GM12878 (cell line): ENCODE results near the gene CAMTA1.

Experiments
- BACH1 ChIP-seq: fragments of 450-650 bp; IDR thresholded peaks from 2 replicates; pipeline ENCODE4 v1.6.1; 2017; ENCODE audit warnings: mild to moderate bottlenecking, borderline replicate concordance
- CEBPB ChIP-seq, 2 experiments: fragments of 150-350 bp in 1 of 2; IDR thresholded peaks; 2 replicates each; pipeline ENCODE4 v1.6.1; 2012 to 2014; ENCODE audit warnings: low read depth in 2 of 2, low read length in 2 of 2, borderline replicate concordance in 1 of 2, inconsistent platforms in 1 of 2
- CHD2 ChIP-seq: IDR thresholded peaks from 2 replicates; pipeline ENCODE4 v1.6.1; 2011; ENCODE audit warnings: low read depth, low read length, improper control_type of control experiment, borderline replicate concordance
- EZH2 ChIP-seq: IDR thresholded peaks from 2 replicates; pipeline ENCODE4 v1.6.1; 2012; ENCODE audit warnings: low read depth, mild to moderate bottlenecking, control low read depth, inconsistent platforms, low read length, borderline replicate concordance; ENCODE audit not compliant: control insufficient read depth
- MXI1 ChIP-seq: fragments of 150-350 bp; IDR thresholded peaks from 2 replicates; pipeline ENCODE4 v1.6.1; 2011; ENCODE audit warnings: low read depth, mild to moderate bottlenecking, inconsistent platforms, low read length, improper control_type of control experiment
- NFYB ChIP-seq: IDR thresholded peaks from 2 replicates; pipeline ENCODE4 v1.6.1; 2011; ENCODE audit warnings: low read depth, mild to moderate bottlenecking, low read length, improper control_type of control experiment, moderate library complexity; ENCODE audit not compliant: insufficient read depth
- TF ChIP-seq, protein P1 (sequence below), 3 experiments: IDR thresholded peaks in 2 of 3; conservative IDR thresholded peaks in 1 of 3; 2 replicates each; pipeline ENCODE4 v1.5.1; 2011; ENCODE audit warnings: low read depth in 3 of 3, low read length in 3 of 3, mild to moderate bottlenecking in 3 of 3, control low read depth in 2 of 3, moderate library complexity in 2 of 3, inconsistent platforms in 1 of 3, mixed read lengths in 1 of 3; ENCODE audit not compliant: control insufficient read depth in 2 of 3, insufficient read depth in 1 of 3; ENCODE audit errors: extremely low read depth in 1 of 3
- TF ChIP-seq, protein P2 (sequence below): IDR thresholded peaks from 2 replicates; pipeline ENCODE4 v1.6.1; 2012; ENCODE audit warnings: mild to moderate bottlenecking, low read depth, low read length
- TF ChIP-seq, protein P3 (sequence below): IDR thresholded peaks from 2 replicates; pipeline ENCODE4 v1.6.1; 2012; ENCODE audit warnings: low read length, inconsistent platforms
- TF ChIP-seq, protein P4 (sequence below): IDR thresholded peaks from 2 replicates; pipeline ENCODE4 v1.6.1; 2011; ENCODE audit warnings: low read depth, low read length, improper control_type of control experiment, borderline replicate concordance

DNA sequence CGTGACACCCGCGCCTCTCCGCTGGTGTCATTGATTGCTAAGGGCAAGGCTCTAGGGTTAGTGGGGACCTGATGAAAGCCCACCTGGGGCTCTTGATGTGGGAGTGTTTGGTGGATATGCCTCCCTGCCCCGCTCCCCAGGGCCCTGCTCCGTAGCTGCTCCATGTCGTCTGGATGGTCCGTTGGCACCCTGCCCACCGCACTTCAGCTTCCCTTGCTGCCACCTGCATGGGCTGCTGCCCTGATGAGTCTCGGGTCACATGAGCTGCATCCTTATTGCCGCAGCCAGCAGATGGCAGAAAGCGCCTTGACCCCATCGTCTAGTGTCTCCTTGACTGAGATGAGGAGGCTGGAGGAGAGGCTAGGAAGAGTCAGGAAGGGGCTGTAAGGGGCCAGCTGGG is 439.4 kb downstream of the CAMTA1 start:
- TF ChIP-seq BACH1: no peak
- no peak for TF ChIP-seq EZH2
- no peak for TF ChIP-seq CHD2
- TF ChIP-seq, protein P1, sequence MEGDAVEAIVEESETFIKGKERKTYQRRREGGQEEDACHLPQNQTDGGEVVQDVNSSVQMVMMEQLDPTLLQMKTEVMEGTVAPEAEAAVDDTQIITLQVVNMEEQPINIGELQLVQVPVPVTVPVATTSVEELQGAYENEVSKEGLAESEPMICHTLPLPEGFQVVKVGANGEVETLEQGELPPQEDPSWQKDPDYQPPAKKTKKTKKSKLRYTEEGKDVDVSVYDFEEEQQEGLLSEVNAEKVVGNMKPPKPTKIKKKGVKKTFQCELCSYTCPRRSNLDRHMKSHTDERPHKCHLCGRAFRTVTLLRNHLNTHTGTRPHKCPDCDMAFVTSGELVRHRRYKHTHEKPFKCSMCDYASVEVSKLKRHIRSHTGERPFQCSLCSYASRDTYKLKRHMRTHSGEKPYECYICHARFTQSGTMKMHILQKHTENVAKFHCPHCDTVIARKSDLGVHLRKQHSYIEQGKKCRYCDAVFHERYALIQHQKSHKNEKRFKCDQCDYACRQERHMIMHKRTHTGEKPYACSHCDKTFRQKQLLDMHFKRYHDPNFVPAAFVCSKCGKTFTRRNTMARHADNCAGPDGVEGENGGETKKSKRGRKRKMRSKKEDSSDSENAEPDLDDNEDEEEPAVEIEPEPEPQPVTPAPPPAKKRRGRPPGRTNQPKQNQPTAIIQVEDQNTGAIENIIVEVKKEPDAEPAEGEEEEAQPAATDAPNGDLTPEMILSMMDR (IDR thresholded peaks at IDR 0.05 in 2 of 3, conservative IDR thresholded peaks at IDR 0.05 in 1 of 3; ENCODE audit: control insufficient read depth in 2 of 3, extremely low read depth in 1 of 3, insufficient read depth in 1 of 3, low read depth in 3 of 3, low read length in 3 of 3): no peak
- no peak for TF ChIP-seq NFYB
- TF ChIP-seq, protein P2, sequence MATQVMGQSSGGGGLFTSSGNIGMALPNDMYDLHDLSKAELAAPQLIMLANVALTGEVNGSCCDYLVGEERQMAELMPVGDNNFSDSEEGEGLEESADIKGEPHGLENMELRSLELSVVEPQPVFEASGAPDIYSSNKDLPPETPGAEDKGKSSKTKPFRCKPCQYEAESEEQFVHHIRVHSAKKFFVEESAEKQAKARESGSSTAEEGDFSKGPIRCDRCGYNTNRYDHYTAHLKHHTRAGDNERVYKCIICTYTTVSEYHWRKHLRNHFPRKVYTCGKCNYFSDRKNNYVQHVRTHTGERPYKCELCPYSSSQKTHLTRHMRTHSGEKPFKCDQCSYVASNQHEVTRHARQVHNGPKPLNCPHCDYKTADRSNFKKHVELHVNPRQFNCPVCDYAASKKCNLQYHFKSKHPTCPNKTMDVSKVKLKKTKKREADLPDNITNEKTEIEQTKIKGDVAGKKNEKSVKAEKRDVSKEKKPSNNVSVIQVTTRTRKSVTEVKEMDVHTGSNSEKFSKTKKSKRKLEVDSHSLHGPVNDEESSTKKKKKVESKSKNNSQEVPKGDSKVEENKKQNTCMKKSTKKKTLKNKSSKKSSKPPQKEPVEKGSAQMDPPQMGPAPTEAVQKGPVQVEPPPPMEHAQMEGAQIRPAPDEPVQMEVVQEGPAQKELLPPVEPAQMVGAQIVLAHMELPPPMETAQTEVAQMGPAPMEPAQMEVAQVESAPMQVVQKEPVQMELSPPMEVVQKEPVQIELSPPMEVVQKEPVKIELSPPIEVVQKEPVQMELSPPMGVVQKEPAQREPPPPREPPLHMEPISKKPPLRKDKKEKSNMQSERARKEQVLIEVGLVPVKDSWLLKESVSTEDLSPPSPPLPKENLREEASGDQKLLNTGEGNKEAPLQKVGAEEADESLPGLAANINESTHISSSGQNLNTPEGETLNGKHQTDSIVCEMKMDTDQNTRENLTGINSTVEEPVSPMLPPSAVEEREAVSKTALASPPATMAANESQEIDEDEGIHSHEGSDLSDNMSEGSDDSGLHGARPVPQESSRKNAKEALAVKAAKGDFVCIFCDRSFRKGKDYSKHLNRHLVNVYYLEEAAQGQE: no peak
- TF ChIP-seq, protein P3, sequence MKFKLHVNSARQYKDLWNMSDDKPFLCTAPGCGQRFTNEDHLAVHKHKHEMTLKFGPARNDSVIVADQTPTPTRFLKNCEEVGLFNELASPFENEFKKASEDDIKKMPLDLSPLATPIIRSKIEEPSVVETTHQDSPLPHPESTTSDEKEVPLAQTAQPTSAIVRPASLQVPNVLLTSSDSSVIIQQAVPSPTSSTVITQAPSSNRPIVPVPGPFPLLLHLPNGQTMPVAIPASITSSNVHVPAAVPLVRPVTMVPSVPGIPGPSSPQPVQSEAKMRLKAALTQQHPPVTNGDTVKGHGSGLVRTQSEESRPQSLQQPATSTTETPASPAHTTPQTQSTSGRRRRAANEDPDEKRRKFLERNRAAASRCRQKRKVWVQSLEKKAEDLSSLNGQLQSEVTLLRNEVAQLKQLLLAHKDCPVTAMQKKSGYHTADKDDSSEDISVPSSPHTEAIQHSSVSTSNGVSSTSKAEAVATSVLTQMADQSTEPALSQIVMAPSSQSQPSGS: no peak
- TF ChIP-seq MXI1: no peak
- TF ChIP-seq CEBPB (IDR thresholded peaks at IDR 0.05; ENCODE audit: borderline replicate concordance in 1 of 2, low read depth in 2 of 2, low read length in 2 of 2): no peak
- TF ChIP-seq, protein P4, sequence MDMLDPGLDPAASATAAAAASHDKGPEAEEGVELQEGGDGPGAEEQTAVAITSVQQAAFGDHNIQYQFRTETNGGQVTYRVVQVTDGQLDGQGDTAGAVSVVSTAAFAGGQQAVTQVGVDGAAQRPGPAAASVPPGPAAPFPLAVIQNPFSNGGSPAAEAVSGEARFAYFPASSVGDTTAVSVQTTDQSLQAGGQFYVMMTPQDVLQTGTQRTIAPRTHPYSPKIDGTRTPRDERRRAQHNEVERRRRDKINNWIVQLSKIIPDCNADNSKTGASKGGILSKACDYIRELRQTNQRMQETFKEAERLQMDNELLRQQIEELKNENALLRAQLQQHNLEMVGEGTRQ: no peak
